NCI-H2196 (cell line): Measurements from ENCODE around the gene INTS1.
A peak's percentile ranks its signal among the peaks of the same experiment; 100 is the strongest.

ENCODE experiments used
- DNase-seq: peaks from one replicate; lab custom pipeline; 2025; ENCODE audit not compliant: unreplicated experiment; lab: John Stamatoyannopoulos, UW

The INTS1 gene

GRCh38 chr7:1509226-1509625, 5.0 kb upstream of the INTS1 start:
- no peak for DNase-seq

- DNase-seq = no peak
Measured at GRCh38 chr7:1508277-1508758, 4.1 kb upstream of the INTS1 start.

GRCh38 chr7:1505731-1506550, 1.8 kb upstream of the INTS1 start:
- peak; percentile 27 for DNase-seq

- no peak for DNase-seq
Measured at GRCh38 chr7:1503390-1503789, 799 bp downstream of the INTS1 start.

GRCh38 chr7:1502845-1503244, 1.3 kb downstream of the INTS1 start:
- DNase-seq = no peak

- DNase-seq = no peak
Measured at GRCh38 chr7:1501487-1502270, 2.5 kb downstream of the INTS1 start.

- no peak for DNase-seq
Measured at GRCh38 chr7:1500064-1500807, 4.0 kb downstream of the INTS1 start.

- DNase-seq = no peak
Measured at GRCh38 chr7:1499367-1500029, 4.7 kb downstream of the INTS1 start.

GRCh38 chr7:1498370-1499305, 5.6 kb downstream of the INTS1 start:
- no peak for DNase-seq

GRCh38 chr7:1497293-1497927, 6.8 kb downstream of the INTS1 start:
- DNase-seq = no peak

- DNase-seq = no peak
Measured at GRCh38 chr7:1496531-1497292, 7.5 kb downstream of the INTS1 start.

- no peak for DNase-seq
Measured at GRCh38 chr7:1495564-1496242, 8.5 kb downstream of the INTS1 start.

- DNase-seq = no peak
Measured at GRCh38 chr7:1494866-1495563, 9.2 kb downstream of the INTS1 start.

GRCh38 chr7:1494447-1494846, 9.7 kb downstream of the INTS1 start:
- no peak for DNase-seq

- DNase-seq = no peak
Measured at GRCh38 chr7:1493571-1493970, 10.6 kb downstream of the INTS1 start.

- no peak for DNase-seq
Measured at GRCh38 chr7:1493129-1493528, 11.1 kb downstream of the INTS1 start.

GRCh38 chr7:1492640-1493039, 11.5 kb downstream of the INTS1 start:
- DNase-seq = no peak
